Stimulated activated CD8-positive, alpha-beta memory T cell treated with anti-CD3 and anti-CD28 coated beads, Interleukin-2, amount 100 ng/mL, for 1 hour (primary cell): Measurements from ENCODE around the gene MYL12B.
A peak's percentile ranks its signal among the peaks of the same experiment; 100 is the strongest.
"Not testable (repeated sequence)": the region's sequence is repeated elsewhere in the genome, so short reads cannot be mapped to it uniquely, and the experiment has no call there.

Experiments
- DNase-seq, 2 donors: peaks; one replicate each; pipeline ENCODE4 v3.0.0-alpha.2; 2020; ENCODE audit warnings: low read depth in 2 of 2

MYL12B gene

DNA sequence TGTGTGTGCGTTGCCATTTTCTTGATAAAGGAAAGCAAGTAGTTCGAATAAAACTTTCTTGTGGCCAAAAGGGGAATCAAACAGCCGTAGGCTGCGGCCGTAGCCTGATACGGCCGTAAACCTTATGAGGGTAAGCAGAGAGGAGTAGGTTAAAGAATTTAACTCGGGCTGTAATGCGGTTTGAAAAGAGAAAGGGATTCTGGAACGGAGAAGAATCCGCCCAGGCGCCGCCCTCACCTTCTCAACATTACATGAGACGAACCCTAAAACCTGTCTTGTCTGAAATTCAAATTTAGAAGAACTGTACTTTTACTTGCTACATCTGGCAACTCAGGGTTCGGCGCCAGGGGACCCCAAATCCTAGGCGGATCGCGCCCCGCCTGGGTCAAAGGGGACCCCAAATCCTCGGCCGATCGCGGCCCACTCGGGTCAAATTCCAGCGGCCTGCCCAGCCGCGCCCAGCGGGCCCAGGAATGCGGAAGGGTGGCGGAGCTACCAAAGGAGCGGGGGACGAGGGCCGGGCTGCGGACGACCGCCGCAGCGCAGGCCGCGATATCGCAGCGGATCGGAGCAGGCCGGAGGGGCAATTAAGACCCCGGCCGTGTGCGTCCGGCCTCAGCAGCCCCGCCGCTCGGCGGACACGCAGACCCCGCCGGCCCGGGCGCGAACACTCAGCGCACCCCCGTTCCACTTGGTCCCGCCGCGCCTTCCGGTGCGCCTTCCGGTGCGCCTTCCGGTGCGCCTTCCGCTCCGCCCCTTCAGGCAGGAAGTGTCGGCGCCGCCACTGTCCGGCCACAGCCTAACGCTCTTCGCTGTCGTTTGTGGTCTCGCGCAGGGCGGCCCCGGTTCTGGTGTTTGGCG is at the start of gene MYL12B:
TSS of gene MYL12B (plus strand) at position 761 of the 861 bp plus-strand sequence. CDS start 10,766 bp downstream, outside the sequence.
- peak; percentile 55 to 56 for DNase-seq

DNA sequence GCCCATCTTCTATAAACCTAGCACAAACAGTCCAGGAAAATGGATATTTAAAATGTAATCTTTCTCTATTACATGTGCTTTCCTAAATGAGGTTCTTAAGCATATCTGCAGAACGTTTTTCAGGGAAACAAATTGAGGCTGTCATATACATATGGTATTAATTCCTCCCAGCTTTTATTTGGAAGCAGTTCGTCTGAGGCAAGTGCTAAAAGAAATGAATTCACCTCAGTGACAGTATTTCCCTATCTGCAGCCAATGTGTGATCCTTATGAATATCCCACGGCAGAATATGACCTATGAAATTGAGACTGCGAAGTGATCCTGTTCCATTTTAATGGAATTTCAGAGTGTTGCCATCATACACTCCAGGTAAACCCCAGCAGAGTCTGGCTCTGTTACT is 49.3 kb upstream of the MYL12B start:
- DNase-seq, result no peak

- DNase-seq, result no peak
Measured at GRCh38 chr18:3213300-3214059, 48.5 kb upstream of the MYL12B start.

- DNase-seq, result no peak
Measured at GRCh38 chr18:3214855-3215637, 46.9 kb upstream of the MYL12B start.

DNA sequence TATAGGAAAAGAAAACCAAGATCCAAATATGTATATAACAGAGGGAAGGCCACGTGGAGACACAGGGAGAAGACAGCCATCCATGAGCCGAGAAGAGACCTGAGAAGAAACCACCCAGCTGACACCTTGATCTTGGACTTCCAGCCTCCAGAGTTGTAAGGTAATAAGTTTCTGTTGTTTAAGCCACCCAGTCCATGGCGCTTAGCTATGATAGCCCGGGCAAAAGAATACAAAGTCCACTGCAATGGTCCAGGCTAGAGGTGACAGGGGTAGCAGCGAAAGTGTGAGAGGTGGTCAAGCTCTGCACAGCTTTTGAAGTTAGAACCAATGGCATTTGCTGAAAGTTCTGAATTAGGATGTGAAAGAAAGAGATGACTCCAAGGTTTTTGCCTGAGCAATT is 44.9 kb upstream of the MYL12B start:
- DNase-seq, result no peak

DNA sequence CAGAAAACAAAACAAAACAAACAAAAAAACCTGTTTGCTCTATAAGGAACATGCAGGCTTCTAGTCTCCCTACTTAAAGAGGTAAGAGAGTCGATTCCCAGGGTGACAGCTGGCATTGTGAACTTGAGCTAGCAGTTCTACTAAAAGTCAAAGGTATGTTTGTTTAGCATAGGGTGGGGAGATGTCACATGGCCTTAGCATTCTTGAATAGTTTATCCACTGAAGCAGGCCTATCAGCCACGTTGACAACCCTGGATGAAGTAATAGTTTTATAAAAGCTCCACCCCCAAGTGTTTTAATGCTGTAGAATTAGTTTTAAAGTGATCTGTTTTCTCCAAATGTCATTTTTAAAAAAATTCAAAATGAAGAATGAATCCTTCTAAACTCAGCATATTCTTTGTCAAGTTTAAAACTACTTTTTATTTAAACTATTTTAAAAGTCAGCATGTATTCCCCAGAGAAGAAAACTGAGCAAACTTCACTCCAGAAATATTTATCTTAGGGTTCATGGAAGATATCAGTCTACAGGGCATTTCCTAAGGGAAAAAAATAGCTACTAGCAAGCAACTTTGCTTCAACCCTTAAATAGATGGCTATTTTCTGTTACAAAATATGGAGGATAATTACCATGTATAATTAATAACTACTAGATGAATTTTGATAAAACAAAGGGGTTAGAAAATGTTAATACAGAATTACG is 43.8 kb upstream of the MYL12B start:
- no peak for DNase-seq

- no peak for DNase-seq
Measured at GRCh38 chr18:3218819-3219218, 43.1 kb upstream of the MYL12B start.

- no peak for DNase-seq
Measured at GRCh38 chr18:3219241-3219630, 42.7 kb upstream of the MYL12B start.

GRCh38 chr18:3219631-3220335 is 42.1 kb upstream of the MYL12B start, which contains the start of gene MYOM1:
Gene MYOM1 (minus strand): TSS chr18:3219968. CDS start chr18:3215223, 4,745 bp downstream.
- DNase-seq, result no peak

GRCh38 chr18:3220868-3221267 is 41.1 kb upstream of the MYL12B start:
- not testable (repeated sequence) for DNase-seq

DNA sequence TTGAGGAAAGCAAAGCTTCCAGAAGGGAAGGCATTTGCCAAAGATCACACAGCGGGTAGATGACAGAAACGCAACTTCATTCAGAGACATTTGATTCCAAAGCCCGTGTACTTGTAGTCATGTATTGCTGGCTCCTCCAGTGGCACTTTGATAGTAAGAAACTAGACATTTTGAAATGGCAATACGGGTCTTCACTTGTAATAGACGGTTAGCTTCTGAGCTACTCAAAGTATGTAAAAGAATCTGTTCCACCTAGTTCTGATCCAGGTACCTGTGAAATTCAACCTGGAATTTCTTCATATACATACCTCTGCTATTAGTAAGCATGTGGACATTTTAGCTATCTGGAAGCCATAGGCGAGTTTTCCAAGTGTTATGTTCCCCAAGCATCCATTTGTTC is 40.4 kb upstream of the MYL12B start:
- DNase-seq, result no peak

DNA sequence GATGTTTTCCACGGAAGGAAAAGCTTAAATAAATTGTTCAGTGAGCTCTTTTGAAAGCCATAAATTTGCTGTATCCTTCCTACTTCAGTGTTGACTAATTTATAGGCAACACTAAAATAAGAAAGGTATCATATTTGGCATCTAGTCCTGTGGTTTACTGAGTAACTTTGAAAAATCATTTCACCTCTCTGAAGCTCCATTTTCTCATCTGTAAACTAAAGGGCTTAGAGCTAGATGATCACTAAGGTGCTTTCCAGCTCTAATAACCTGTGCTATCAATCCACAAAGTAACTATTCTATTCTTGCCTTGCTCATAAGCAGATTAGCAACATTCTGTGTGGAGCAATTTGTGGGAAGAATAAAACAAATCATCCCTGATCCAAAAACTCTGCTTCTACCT is 38.6 kb upstream of the MYL12B start:
- DNase-seq, result no peak

DNA sequence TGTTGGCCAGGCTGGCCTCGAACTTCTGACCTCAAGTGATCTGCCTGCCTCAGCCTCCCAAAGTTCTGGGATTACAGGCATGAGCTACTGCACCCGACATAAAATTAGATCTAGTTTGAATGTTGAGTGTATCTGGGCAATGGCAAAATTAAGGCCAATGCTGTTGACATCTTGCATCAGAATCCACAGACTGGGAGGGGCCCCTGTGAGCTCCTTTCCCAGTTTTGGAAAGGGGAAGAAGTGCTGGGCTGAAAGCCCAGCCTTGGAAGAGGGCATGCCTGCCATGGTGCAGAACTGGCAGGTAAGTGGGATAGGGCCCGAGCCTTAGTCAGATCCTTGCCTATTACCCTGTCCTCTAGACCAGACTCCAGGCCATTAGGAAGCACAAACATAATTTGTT is 37.7 kb upstream of the MYL12B start:
- no peak for DNase-seq

DNA sequence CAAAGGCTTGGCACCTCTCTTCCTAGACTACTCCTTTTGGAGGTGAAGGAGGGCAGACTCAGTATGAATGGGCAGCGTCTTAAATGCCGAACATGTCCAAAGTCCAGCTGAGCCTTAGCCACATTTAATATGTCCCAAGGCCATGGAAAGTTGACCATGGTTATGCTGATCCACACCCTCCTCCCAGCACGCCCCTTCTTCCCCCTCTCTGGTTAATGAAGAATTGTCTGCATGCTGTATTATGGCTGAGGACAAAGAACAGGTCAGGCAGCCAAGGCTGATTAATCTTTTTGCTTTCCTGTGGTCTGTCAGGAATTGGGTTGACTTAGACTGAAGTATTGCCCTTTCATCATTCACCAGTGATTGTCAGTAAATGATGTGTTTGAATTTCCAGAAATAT is 36.3 kb upstream of the MYL12B start:
- no peak for DNase-seq

DNA sequence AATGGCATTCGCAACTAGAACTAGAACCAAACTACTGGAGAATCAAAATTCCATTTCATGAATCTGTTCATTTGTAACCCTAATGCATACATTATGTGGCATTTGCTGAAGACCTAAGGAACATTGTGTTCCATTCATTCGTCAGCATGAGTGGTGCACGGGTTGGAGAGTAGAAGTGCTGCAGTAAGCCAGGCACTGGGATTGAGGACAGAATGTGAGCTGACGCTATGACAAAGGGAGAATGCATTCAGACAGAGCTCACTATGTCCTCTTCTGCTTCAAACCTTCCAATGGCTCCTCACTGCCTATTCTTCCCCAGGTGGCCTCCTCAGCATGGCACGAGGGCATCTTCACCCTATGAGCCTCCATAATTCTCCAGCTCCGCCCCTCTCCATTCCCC is 35.9 kb upstream of the MYL12B start:
- no peak for DNase-seq

- DNase-seq, result no peak
Measured at GRCh38 chr18:3230401-3231334, 31.3 kb upstream of the MYL12B start.

GRCh38 chr18:3233004-3233403 is 28.9 kb upstream of the MYL12B start:
- no peak for DNase-seq

- no peak for DNase-seq
Measured at GRCh38 chr18:3233433-3234168, 28.3 kb upstream of the MYL12B start.

GRCh38 chr18:3234457-3234856 is 27.5 kb upstream of the MYL12B start:
- no peak for DNase-seq
